GM18499 (cell line): ENCODE data around the gene PTH1R.

Experiments
- ATAC-seq: cut with Tn5 transposase; IDR thresholded peaks from one replicate; pipeline ENCODE4 v1.9.1; 2021; ENCODE audit warnings: moderate number of reproducible peaks; ENCODE audit not compliant: insufficient read depth, unreplicated experiment

Gene PTH1R

GRCh38 chr3:46924921-46925584 lies 47.5 kb downstream of the PTH1R start:
- no peak for ATAC-seq

- no peak for ATAC-seq
Measured at GRCh38 chr3:46925585-46925934, 48.0 kb downstream of the PTH1R start.

- ATAC-seq = no peak
Measured at GRCh38 chr3:46926039-46926438, 48.5 kb downstream of the PTH1R start.

GRCh38 chr3:46926447-46926846 lies 48.9 kb downstream of the PTH1R start:
- ATAC-seq = no peak

- ATAC-seq = peak; percentile 31
Measured at GRCh38 chr3:46926871-46927717, 49.6 kb downstream of the PTH1R start.

- no peak for ATAC-seq
Measured at GRCh38 chr3:46927718-46928073, 50.2 kb downstream of the PTH1R start.

- ATAC-seq = no peak
Measured at GRCh38 chr3:46928282-46928681, 50.8 kb downstream of the PTH1R start.

GRCh38 chr3:46929324-46929723 lies 51.8 kb downstream of the PTH1R start:
- ATAC-seq = no peak

- no peak for ATAC-seq
Measured at GRCh38 chr3:46930166-46930944, 52.8 kb downstream of the PTH1R start.

GRCh38 chr3:46930945-46931403 lies 53.5 kb downstream of the PTH1R start:
- ATAC-seq = no peak

GRCh38 chr3:46931631-46932331 lies 54.3 kb downstream of the PTH1R start:
- no peak for ATAC-seq

GRCh38 chr3:46932455-46933225 lies 55.1 kb downstream of the PTH1R start:
- no peak for ATAC-seq

GRCh38 chr3:46933261-46933660 lies 55.7 kb downstream of the PTH1R start:
- ATAC-seq = no peak

- no peak for ATAC-seq
Measured at GRCh38 chr3:46934072-46934471, 56.6 kb downstream of the PTH1R start.

GRCh38 chr3:46934498-46935167 lies 57.1 kb downstream of the PTH1R start:
- ATAC-seq = no peak

- no peak for ATAC-seq
Measured at GRCh38 chr3:46935168-46935858, 57.8 kb downstream of the PTH1R start.

- ATAC-seq = no peak
Measured at GRCh38 chr3:46935989-46936558, 58.6 kb downstream of the PTH1R start.

- no peak for ATAC-seq
Measured at GRCh38 chr3:46936733-46937250, 59.3 kb downstream of the PTH1R start.
